GM23248 (cell line): ENCODE measurements around the gene MMP14.

ENCODE experiments used
- EZH2 ChIP-seq: fragments of 200-600 bp; sonication (generic); IDR thresholded peaks from 2 replicates; pipeline ENCODE4 v1.6.1; 2018; ENCODE audit warnings: antibody characterized with exemption, mild to moderate bottlenecking; ENCODE audit not compliant: insufficient read depth, poor library complexity, severe bottlenecking
- EZH2phosphoT487 ChIP-seq: fragments of 200-600 bp; sonication (generic); IDR thresholded peaks from 2 replicates; pipeline ENCODE4 v1.6.1; 2018; ENCODE audit warnings: antibody characterized with exemption, moderate library complexity, mild to moderate bottlenecking, low read depth; ENCODE audit not compliant: insufficient read depth

DNA sequence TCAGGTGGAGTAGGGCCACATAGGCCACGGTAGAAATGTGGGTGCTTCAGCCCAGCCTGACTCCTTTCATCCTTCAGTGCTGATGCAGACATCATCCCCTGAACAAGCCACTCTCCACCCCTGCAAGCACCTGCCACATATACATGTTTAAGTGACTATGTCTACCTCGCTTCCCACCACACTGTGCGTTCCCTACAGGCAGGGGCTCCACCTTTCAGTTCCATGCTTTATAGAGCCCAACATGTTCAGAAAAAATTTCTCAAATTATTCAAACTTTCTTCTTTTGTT lies 32.8 kb upstream of the MMP14 start:
- TF ChIP-seq EZH2 (no peak), EZH2phosphoT487 (no peak)
